Left kidney (tissue), 2 donors: Measurements from ENCODE around the gene GOLGA8K. TPM values are rescaled to one million over a fixed set of nuclear protein-coding genes. Genes with fewer than 3 reads are reported as not detected.
"Not testable (repeated sequence)": the region's sequence is repeated elsewhere in the genome, so short reads cannot be mapped to it uniquely, and the experiment has no call there.

Experiments
- DNase-seq: peaks from one replicate; pipeline ENCODE4 v3.0.0-alpha.2; 2013
- polyA plus RNA-seq: library from polyadenylated mRNA; unstranded; fragments of 120-200 nt; gene quantifications from one replicate; pipeline ENCODE4 v1.2.1, GENCODE V29; 2013; ENCODE audit not compliant: insufficient read length

GOLGA8K gene
- polyA plus RNA-seq, 1 donor: 3.6 TPM

DNA sequence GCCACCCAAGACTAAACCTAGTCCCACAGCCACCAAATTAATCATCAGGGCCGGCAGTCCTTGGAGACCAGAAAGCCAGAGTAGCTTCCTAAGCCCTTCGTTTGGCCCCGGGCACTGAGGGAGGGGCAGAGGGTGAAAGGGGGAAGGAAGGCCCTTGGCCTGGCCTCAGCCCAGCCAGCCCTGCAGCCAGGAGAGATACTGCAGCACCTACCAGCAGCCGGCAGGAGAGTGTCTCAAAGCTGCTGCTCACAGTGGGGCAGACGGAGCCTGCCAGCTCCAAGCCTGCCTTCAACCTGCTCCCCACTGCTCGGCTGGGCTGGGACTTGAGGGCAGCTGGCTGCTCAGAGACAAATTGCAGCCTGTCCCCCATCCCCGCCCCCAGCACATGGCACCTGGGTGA, 50.3 kb downstream of the GOLGA8K start:
- not testable (repeated sequence) for DNase-seq

DNA sequence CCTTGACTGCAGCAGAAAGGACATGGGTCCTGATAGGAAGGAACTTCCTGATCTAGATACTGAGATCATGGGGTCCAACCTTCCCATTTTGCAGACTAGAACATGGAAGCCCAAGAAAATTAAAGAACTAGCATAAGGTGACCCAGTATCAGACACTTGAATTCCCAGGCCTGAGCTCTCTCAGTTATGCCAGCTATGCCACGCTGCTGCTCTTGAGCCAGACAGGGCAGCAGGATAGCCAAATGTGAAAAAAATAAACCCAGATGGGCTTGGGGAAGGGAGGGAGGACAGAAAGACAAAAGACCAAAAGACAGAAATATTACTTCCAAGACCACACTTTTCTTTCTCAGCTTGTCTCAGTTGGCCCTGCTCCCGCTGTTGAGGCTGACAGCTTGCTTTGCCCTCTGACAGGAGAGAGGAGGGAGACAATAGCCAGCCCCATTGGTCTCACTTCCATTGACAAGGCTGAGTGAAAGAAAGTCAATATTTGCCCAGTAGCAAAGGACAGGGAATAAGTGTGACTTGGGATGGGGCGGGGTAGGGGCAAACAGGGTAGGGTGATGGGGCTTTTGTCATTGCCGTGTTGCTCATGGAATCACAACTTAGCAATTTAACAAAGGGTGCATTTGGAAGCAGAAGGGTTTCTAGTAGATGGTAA, 52.4 kb downstream of the GOLGA8K start:
- DNase-seq: not testable (repeated sequence)

DNA sequence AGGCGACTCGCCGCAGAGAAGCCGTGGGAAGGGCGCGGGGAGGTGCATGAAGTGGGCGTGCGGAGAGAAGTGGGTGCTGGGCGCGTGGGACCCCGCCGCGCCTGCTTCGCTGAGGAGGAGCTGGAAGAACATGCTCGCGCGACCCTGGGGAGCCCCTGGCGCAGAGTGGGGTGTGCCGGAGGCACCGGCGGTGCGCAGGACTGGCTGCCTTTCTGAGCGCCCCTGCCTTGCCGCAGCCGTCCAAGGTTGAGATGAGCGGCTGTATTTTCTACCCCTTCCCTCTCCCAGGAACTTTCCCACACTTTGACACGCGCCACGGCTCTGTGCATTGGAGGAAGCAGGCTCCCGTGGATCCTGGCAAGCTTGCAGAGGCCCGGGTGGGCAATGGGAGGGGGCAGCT, 56.1 kb downstream of the GOLGA8K start:
- not testable (repeated sequence) for DNase-seq

DNA sequence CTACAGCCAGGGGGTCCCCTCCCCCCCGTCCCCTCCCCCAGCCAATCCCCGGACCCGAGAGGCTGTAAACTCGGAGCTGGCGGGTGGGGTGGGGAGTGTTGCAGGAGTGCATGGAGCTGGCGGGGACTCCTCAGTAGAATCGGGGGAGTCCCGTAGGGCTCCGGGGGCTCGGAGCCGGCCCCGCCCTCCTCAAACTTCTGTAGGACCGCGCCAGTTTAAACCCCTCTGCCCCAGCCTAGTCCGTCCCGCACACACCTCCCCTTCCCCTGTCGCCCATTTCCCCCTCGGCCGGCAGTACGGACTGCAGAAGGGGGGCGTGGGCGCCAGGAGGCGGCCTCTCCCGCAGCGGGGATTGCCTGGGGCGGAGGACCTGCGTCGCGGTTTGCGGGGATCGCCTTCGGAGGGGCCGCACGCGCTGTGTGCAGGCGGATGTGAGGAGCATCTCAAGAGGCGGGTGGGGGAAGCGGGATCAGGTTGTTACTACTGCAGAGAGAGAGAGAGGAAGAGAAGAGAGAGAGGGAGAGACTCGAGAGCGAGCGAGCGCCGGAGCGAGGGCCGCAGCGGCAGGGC, 57.0 kb downstream of the GOLGA8K start:
- not testable (repeated sequence) for DNase-seq

DNA sequence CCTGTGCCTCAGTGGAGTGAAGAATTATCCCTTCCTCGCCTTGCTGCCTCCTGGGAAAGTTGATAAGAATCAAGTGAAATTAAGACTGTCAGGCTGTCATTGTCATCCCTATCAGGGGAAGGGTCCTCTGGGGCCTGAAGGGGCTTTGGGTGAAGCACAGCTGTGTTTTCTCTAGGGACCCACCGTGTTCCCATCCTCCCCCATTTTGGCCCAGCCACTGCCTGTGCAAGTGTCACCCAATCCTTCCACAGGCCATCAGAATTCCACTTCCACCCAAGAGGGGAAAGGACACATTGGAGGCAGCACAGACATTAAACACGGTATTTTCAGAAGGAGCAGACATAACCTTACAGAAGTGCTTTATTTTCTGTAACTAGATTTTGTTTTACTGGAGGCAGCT, 59.2 kb downstream of the GOLGA8K start:
- not testable (repeated sequence) for DNase-seq

Other genes starting within 250 kb of the GOLGA8K start
- 0.18 TPM for gene GOLGA8O, start 52.3 kb upstream of the GOLGA8K start, polyA plus RNA-seq
- gene GOLGA8N, start 190.2 kb upstream of the GOLGA8K start, polyA plus RNA-seq: 35.4 TPM
- 53.0 TPM for gene ARHGAP11A, start 212.2 kb upstream of the GOLGA8K start, polyA plus RNA-seq
- 18.2 TPM for gene SCG5, start 238.4 kb upstream of the GOLGA8K start, polyA plus RNA-seq